DOHH2 (cell line): ENCODE results near the gene XK.

Source experiments
- CTCF ChIP-seq: fragments of 200-600 bp; sonication (generic); IDR thresholded peaks from one replicate; pipeline ENCODE4 v1.5.1; 2014; ENCODE audit warnings: antibody characterized with exemption, mild to moderate bottlenecking, low read depth, low read length; ENCODE audit not compliant: poor library complexity, severe bottlenecking
- EZH2phosphoT487 ChIP-seq: fragments of 200-600 bp; sonication (generic); IDR thresholded peaks from 2 replicates; pipeline ENCODE4 v1.6.1; 2017; ENCODE audit warnings: borderline replicate concordance, mild to moderate bottlenecking, antibody characterized with exemption, low read length, moderate library complexity, mixed read lengths

DNA sequence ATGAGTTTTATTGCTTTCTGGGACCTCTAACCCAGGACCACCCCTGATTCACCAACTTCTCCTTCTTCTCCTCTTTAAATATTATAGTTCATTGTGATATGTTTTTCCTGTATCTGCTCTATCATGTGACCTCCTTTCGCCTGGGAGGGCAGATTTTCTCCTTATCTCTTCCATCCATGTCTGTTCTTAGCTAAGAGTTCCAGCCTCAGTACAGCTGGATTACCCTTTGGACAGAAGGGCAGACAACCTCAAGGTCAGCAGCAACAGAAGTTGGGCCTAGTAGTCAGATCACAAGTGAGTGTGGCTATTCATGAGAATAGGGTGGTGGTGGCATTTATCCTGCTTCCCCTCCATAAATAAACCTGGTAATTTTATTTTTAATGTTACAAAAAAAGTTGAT lies 5.7 kb upstream of the XK start:
- TF ChIP-seq CTCF (no peak), EZH2phosphoT487 (no peak)
